Measurements from ENCODE around the gene KIF19. TPM values are rescaled to one million over a fixed set of nuclear protein-coding genes. Genes with fewer than 3 reads are reported as not detected.

The KIF19 gene
- total RNA-seq, 4 donors from 2014 or later, result 0.94 to 7.7 (median 2.2) TPM

DNA sequence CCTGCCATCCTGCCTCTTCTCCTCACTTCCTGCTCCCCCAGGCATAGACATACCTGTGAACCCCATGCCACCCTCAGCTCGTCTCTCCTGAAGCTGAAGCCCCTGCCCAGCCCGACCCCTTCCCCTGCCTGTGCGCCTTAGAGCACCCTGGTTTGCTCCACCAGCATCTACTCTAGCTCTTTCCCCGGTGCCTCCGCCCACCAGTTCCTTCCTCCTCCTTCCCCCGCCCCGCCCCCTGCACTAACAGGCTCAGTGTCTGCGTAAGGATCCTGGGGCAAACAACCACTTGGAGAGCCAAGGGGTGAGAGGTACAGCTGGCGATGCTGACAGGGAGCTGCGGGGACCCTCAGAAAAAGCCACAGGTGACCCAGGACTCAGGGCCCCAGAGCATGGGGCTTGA, 43.2 kb downstream of the KIF19 start:
- Histone ChIP-seq H3K9me3 (no peaks in the 10 kb centered on the region), H3K36me3 (no peaks in the 10 kb centered on the region), H3K4me3 (replicated peaks in 1 of 3) (no peak overlapping the region), H3K4me1 (peaks cover 0 to 11% of the 10 kb centered on the region in 2 donors), H3K27ac (no peak overlapping the region), H3K27me3 (no peaks in the 10 kb centered on the region)
- intact Hi-C loops (cut with DNase I), result no loop called here
- no peak for DNase-seq
- WGBS, 2 donors, result 44 to 54% methylated on average over 10 of the region's 10 CpGs
- no peak for TF ChIP-seq POLR2A (IDR thresholded peaks at IDR 0.05)
- TF ChIP-seq, protein P1, sequence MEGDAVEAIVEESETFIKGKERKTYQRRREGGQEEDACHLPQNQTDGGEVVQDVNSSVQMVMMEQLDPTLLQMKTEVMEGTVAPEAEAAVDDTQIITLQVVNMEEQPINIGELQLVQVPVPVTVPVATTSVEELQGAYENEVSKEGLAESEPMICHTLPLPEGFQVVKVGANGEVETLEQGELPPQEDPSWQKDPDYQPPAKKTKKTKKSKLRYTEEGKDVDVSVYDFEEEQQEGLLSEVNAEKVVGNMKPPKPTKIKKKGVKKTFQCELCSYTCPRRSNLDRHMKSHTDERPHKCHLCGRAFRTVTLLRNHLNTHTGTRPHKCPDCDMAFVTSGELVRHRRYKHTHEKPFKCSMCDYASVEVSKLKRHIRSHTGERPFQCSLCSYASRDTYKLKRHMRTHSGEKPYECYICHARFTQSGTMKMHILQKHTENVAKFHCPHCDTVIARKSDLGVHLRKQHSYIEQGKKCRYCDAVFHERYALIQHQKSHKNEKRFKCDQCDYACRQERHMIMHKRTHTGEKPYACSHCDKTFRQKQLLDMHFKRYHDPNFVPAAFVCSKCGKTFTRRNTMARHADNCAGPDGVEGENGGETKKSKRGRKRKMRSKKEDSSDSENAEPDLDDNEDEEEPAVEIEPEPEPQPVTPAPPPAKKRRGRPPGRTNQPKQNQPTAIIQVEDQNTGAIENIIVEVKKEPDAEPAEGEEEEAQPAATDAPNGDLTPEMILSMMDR (IDR thresholded peaks at IDR 0.05), result no peak

- Histone ChIP-seq H3K4me1 (peaks cover 0 to 11% of the 10 kb centered on the region in 2 donors), H3K27me3 (no peaks in the 10 kb centered on the region), H3K4me3 (replicated peaks in 1 of 3) (no peak overlapping the region), H3K27ac (no peak overlapping the region), H3K9me3 (no peaks in the 10 kb centered on the region), H3K36me3 (no peaks in the 10 kb centered on the region)
- intact Hi-C loops (cut with DNase I), result no loop called here
- no peak for TF ChIP-seq POLR2A (IDR thresholded peaks at IDR 0.05)
- TF ChIP-seq, protein P1 (IDR thresholded peaks at IDR 0.05), result no peak
- 86 to 94% methylated on average over 7 to 9 of the region's 17 CpGs for WGBS, 2 donors
- no peak for DNase-seq
Observed at GRCh38 chr17:74369665-74370490, 43.9 kb downstream of the KIF19 start.

DNA sequence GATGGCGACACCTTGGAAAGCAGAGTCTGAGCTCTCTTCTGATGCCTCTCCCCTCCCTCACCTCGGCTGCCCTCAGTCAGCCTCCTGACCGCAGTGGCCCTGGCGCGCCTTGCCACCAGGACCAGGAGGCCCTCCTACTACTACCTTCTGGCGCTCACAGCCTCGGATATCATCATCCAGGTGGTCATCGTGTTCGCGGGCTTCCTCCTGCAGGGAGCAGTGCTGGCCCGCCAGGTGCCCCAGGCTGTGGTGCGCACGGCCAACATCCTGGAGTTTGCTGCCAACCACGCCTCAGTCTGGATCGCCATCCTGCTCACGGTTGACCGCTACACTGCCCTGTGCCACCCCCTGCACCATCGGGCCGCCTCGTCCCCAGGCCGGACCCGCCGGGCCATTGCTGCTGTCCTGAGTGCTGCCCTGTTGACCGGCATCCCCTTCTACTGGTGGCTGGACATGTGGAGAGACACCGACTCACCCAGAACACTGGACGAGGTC, 45.7 kb downstream of the KIF19 start:
- intact Hi-C loops (cut with DNase I), result no loop called here
- no peak for DNase-seq
- peaks cover 0 to 11% of the 10 kb centered on the region in 2 donors for H3K4me1 ChIP-seq
- no peaks in the 10 kb centered on the region for H3K36me3 ChIP-seq
- 94 to 95% methylated on average over 18 to 19 of the region's 26 CpGs for WGBS, 2 donors
- H3K27me3 ChIP-seq, result no peaks in the 10 kb centered on the region
- H3K27ac ChIP-seq, result no peak overlapping the region
- H3K9me3 ChIP-seq, result no peaks in the 10 kb centered on the region
- TF ChIP-seq POLR2A (IDR thresholded peaks at IDR 0.05), result no peak
- TF ChIP-seq, protein P1 (IDR thresholded peaks at IDR 0.05), result no peak
- no peak overlapping the region for H3K4me3 ChIP-seq (replicated peaks in 1 of 3)

DNA sequence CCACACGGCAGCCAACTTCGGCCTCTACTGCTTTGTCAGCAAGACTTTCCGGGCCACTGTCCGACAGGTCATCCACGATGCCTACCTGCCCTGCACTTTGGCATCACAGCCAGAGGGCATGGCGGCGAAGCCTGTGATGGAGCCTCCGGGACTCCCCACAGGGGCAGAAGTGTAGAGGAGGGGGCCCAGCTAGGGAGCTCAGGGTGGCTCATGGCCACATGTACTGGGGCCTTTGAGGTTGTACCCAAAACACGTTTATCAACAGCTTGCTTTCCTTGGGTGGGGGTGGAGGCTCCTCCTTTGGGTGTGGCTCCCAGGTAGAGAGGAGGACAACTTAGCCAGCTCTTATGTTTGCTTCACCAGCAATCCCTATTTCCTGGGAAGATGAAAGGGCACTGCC, 46.4 kb downstream of the KIF19 start:
- intact Hi-C loops (cut with DNase I), result no loop called here
- H3K27me3 ChIP-seq, result no peaks in the 10 kb centered on the region
- 88 to 93% methylated on average over 3 to 8 of the region's 9 CpGs for WGBS, 2 donors
- H3K4me3 ChIP-seq (replicated peaks in 1 of 3), result no peak overlapping the region
- H3K4me1 ChIP-seq, result peaks cover 0 to 11% of the 10 kb centered on the region in 2 donors
- H3K36me3 ChIP-seq, result no peaks in the 10 kb centered on the region
- DNase-seq, result no peak
- no peak for TF ChIP-seq POLR2A (IDR thresholded peaks at IDR 0.05)
- TF ChIP-seq, protein P1 (IDR thresholded peaks at IDR 0.05), result no peak
- H3K9me3 ChIP-seq, result no peaks in the 10 kb centered on the region
- no peak overlapping the region for H3K27ac ChIP-seq

Data from thyroid gland (tissue), 4 donors.